ENCODE measurements around the gene MYD88.

GRCh38 chr3:38139652-38140051 is 1.2 kb downstream of the MYD88 start:
- TF ChIP-seq CTCF (IDR thresholded peaks at IDR 0.05 in 2 of 3, conservative IDR thresholded peaks at IDR 0.05 in 1 of 3; ENCODE audit: insufficient read depth in 2 of 3, low read depth in 1 of 3, low read length in 3 of 3) (no peak), MAX (CRISPR knock-in tag; IDR thresholded peaks at IDR 0.05) (no peak), RNF2 (IDR thresholded peaks at IDR 0.05) (no peak), LCOR (CRISPR knock-in tag; IDR thresholded peaks at IDR 0.05) (no peak), SIN3B (IDR thresholded peaks at IDR 0.05; ENCODE audit: low read depth) (no peak), E4F1 (CRISPR knock-in tag; IDR thresholded peaks at IDR 0.05; ENCODE audit: borderline replicate concordance) (no peak), ZNF695 (CRISPR knock-in tag; IDR thresholded peaks at IDR 0.05) (no peak), POLR2A (conservative IDR thresholded peaks at IDR 0.05) (no peak), KLF1 (tag; IDR thresholded peaks at IDR 0.05) (no peak), EZH2 (IDR thresholded peaks at IDR 0.05; ENCODE audit: borderline replicate concordance, low read depth, low read length) (no peak), SMARCC2 (IDR thresholded peaks at IDR 0.05; ENCODE audit: low read depth) (no peak), MBD2 (IDR thresholded peaks at IDR 0.05; ENCODE audit: borderline replicate concordance, low read depth) (no peak), RFX5 (IDR thresholded peaks at IDR 0.05; ENCODE audit: low read depth, low read length) (no peak), HDAC8 (tag; IDR thresholded peaks at IDR 0.05) (no peak)
